ENCODE data around the gene RPS6KB1.
"Not testable (repeated sequence)": the region's sequence is repeated elsewhere in the genome, so short reads cannot be mapped to it uniquely, and the experiment has no call there.

DNA sequence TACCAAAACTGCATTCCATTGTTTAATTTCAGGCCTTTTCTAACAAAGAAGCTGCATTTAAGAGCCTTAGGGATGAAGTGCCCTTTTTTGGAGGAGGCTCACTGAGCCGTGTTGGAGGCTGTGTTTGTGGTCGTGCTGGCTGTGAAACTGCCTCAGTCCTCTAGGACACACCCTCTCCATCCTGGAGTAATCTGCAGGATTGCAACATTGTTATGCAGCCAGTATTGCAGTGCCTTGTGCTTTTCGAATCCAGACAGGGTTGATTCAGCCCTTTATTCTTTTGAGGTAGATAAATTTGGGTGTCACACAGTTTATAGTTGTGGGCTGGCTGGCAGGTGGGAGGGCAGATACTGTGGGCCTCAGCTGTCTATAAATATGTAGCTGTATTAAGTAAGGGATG is 37.8 kb downstream of the RPS6KB1 start:
- TF ChIP-seq POLR2A (IDR thresholded peaks at IDR 0.05; ENCODE audit: low read length); GATA1 (IDR thresholded peaks at IDR 0.05; ENCODE audit: low read depth, low read length): not testable (repeated sequence)
